Nephron progenitor cell (in vitro differentiated cells): ENCODE results near the gene POU2F3.
A peak's percentile ranks its signal among the peaks of the same experiment; 100 is the strongest.

Experiments used
- DNase-seq: peaks from one replicate; pipeline ENCODE4 v3.0.0; 2021
- H3K27ac Mint-ChIP-seq: 2 replicates; pipeline ENCODE4 v1.8.0; 2021; ENCODE audit warnings: mild to moderate bottlenecking, moderate library complexity, mixed read lengths
- H3K27me3 Mint-ChIP-seq: 2 replicates; pipeline ENCODE4 v1.8.0; 2021; ENCODE audit warnings: mild to moderate bottlenecking, low read depth, mixed read lengths; ENCODE audit not compliant: poor library complexity
- H3K36me3 Mint-ChIP-seq: 2 replicates; pipeline ENCODE4 v1.8.0; 2021; ENCODE audit warnings: low read depth, mixed read lengths
- H3K4me1 Mint-ChIP-seq: 2 replicates; pipeline ENCODE4 v1.8.0; 2021; ENCODE audit warnings: mixed read lengths
- H3K4me3 Mint-ChIP-seq: 2 replicates; pipeline ENCODE4 v1.8.0; 2021; ENCODE audit warnings: mild to moderate bottlenecking, moderate library complexity, mixed read lengths
- H3K9me3 Mint-ChIP-seq: 2 replicates; pipeline ENCODE4 v1.8.0; 2021; ENCODE audit warnings: mild to moderate bottlenecking, moderate library complexity, mixed read lengths
- TF ChIP-seq, protein P1 (sequence below): fragments of 200-600 bp; sonication (generic); IDR thresholded peaks from 2 replicates; pipeline ENCODE4 v1.5.0; 2021; ENCODE audit warnings: antibody characterized with exemption

Gene POU2F3

DNA sequence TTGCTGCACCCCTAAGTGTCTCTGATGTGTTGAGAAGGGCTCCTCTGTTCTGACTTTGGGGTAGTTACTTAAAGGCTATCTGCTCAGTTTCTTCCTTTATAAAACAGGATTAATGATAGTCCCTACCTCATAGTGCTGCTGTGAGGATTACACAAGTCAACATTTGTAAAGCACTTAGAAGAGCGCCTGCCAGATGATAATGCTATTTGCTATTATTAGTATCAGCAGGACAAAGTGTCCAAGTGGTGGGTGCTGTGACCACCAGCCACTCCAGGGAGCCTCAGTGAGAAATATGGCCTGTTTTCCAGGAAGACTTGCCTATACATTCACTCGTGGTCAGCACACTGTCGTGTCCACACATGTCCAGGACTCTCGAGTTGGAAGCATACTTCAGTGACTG lies 16.2 kb downstream of the POU2F3 start:
- H3K27ac Mint-ChIP-seq = no peak overlapping the region
- H3K4me1 Mint-ChIP-seq = peaks cover 10% of the 10 kb centered on the region
- TF ChIP-seq, protein P1, sequence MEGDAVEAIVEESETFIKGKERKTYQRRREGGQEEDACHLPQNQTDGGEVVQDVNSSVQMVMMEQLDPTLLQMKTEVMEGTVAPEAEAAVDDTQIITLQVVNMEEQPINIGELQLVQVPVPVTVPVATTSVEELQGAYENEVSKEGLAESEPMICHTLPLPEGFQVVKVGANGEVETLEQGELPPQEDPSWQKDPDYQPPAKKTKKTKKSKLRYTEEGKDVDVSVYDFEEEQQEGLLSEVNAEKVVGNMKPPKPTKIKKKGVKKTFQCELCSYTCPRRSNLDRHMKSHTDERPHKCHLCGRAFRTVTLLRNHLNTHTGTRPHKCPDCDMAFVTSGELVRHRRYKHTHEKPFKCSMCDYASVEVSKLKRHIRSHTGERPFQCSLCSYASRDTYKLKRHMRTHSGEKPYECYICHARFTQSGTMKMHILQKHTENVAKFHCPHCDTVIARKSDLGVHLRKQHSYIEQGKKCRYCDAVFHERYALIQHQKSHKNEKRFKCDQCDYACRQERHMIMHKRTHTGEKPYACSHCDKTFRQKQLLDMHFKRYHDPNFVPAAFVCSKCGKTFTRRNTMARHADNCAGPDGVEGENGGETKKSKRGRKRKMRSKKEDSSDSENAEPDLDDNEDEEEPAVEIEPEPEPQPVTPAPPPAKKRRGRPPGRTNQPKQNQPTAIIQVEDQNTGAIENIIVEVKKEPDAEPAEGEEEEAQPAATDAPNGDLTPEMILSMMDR = no peak
- peak overlapping the region; percentile 50 for H3K4me3 Mint-ChIP-seq
- peaks cover 63% of the 10 kb centered on the region for H3K27me3 Mint-ChIP-seq
- DNase-seq = no peak
- H3K36me3 Mint-ChIP-seq = no peaks in the 10 kb centered on the region
- H3K9me3 Mint-ChIP-seq = no peaks in the 10 kb centered on the region

DNA sequence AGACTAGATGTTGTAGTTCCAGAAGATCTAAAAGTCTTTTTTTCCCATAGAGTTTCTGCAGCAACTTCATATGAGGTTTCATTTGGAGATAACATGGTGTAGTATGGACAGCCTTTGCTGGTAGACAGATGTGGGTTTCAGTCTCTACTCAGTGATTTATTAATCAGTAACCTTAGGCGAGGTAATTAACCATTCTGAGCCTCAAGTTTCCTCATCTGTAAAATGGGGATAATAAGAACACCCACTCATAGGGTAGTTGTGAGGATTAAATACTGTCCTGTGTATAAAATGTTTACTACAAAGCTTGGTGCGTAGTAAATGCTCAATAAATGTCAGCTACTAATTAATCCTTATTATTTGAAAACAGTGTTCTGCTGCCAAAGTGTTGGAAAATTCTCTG lies 16.8 kb downstream of the POU2F3 start:
- peaks cover 13% of the 10 kb centered on the region for H3K4me1 Mint-ChIP-seq
- no peaks in the 10 kb centered on the region for H3K9me3 Mint-ChIP-seq
- H3K27ac Mint-ChIP-seq = no peak overlapping the region
- H3K27me3 Mint-ChIP-seq = peaks cover 58% of the 10 kb centered on the region
- no peak overlapping the region for H3K4me3 Mint-ChIP-seq
- no peaks in the 10 kb centered on the region for H3K36me3 Mint-ChIP-seq
- TF ChIP-seq, protein P1 = no peak
- no peak for DNase-seq

DNA sequence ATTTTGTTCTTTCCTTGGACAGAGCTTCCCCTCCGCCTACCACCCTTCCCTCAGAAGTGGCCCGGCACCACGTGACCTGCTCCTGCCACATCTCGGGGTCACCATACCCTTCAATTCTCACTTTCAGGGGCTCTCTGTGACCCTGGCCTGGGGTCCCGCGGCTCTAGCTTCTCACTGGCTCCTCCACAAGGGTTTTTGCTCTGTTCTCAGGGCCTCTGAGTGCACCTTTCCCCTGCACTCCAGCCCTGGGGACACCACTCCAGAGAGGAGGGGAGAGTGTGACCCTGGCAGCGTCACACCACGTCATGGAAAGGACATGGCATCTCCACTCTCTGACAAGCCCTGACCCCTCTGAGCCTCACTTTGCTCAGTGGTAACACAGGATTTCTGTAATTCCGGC lies 17.4 kb downstream of the POU2F3 start:
- H3K4me3 Mint-ChIP-seq = no peak overlapping the region
- H3K27ac Mint-ChIP-seq = no peak overlapping the region
- TF ChIP-seq, protein P1 = no peak
- no peak for DNase-seq
- H3K9me3 Mint-ChIP-seq = no peaks in the 10 kb centered on the region
- peaks cover 13% of the 10 kb centered on the region for H3K4me1 Mint-ChIP-seq
- peaks cover 58% of the 10 kb centered on the region for H3K27me3 Mint-ChIP-seq
- H3K36me3 Mint-ChIP-seq = no peaks in the 10 kb centered on the region

DNA sequence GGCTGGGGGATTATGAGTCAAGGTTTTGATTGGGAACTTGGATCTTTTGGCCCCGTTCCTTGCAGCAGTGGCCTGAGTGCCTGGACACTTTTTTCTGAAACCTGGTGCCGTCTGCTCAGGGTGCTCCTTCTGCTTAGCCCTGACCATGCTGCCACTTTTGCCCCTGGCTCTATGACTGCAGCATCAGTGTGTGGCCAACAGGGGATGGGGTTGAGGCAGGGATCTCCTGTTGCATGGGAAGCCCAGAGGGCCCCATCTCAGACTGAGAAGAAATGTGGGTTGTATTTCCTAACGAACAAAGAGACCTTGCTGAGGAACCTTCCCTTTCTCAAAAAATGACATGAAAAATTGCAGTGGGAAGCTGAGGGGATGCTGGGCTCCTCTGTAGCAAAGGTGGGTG lies 18.7 kb downstream of the POU2F3 start:
- H3K4me3 Mint-ChIP-seq = no peak overlapping the region
- H3K36me3 Mint-ChIP-seq = no peaks in the 10 kb centered on the region
- H3K9me3 Mint-ChIP-seq = no peaks in the 10 kb centered on the region
- no peak overlapping the region for H3K27ac Mint-ChIP-seq
- no peak for DNase-seq
- TF ChIP-seq, protein P1 = no peak
- peaks cover 13% of the 10 kb centered on the region for H3K4me1 Mint-ChIP-seq
- H3K27me3 Mint-ChIP-seq = peaks cover 55% of the 10 kb centered on the region

DNA sequence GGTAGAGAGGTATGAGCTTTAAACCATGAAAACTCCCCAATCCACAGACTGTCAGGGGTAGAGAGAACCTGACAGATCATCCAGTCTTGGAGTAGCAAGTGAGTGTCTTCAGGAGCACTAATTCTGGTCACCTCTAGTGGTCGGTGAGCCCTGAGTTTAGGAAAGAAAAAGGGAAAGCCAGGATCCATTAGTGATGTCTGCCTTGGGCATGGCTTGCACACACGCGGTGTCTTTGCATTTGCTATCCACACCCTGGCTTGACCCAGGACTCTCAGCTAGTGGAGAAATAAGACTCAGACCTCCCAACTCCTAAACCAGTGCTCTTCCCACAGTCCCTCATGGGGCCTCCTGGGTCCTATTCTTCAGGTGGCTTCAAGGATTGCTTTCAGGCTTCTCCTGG lies 19.3 kb downstream of the POU2F3 start:
- no peaks in the 10 kb centered on the region for H3K9me3 Mint-ChIP-seq
- peaks cover 52% of the 10 kb centered on the region for H3K27me3 Mint-ChIP-seq
- peaks cover 13% of the 10 kb centered on the region for H3K4me1 Mint-ChIP-seq
- TF ChIP-seq, protein P1 = no peak
- no peak overlapping the region for H3K27ac Mint-ChIP-seq
- no peak for DNase-seq
- no peaks in the 10 kb centered on the region for H3K36me3 Mint-ChIP-seq
- H3K4me3 Mint-ChIP-seq = no peak overlapping the region

DNA sequence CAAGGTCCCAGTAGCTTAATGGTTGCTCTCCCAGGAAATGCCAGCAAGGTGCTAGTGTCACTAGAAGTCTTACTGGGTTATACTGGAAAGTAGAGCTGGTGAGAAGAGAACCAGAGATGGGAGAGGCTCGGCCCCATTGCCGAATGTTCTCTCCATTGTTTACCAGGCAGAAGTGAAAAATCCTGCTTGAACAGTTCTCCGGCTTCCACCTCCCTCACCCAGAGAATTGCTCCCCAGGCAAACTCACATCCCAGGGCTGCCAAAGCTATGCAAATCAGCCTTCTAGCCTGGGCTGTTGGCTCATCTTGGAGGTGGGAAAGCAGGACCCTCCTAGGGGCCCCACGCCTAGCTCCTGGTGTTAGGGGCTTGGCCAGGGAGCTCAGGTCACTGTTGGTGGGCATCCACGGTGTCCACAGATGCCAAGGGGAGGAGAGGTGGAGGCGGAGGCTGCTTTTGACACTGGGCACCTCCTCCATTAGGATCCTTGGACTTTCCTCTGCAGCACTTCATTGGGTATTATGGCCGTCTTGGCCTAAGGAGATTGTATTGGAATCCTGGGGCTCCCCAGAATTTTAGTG lies 20.1 kb downstream of the POU2F3 start:
- Mint-ChIP-seq H3K27me3 (peaks cover 51% of the 10 kb centered on the region), H3K4me1 (peaks cover 10% of the 10 kb centered on the region), H3K27ac (no peak overlapping the region), H3K9me3 (no peaks in the 10 kb centered on the region), H3K4me3 (no peak overlapping the region), H3K36me3 (no peaks in the 10 kb centered on the region)
- TF ChIP-seq, protein P1 = no peak
- DNase-seq = no peak
